Measurements from ENCODE around the gene EPHA6.

DNA sequence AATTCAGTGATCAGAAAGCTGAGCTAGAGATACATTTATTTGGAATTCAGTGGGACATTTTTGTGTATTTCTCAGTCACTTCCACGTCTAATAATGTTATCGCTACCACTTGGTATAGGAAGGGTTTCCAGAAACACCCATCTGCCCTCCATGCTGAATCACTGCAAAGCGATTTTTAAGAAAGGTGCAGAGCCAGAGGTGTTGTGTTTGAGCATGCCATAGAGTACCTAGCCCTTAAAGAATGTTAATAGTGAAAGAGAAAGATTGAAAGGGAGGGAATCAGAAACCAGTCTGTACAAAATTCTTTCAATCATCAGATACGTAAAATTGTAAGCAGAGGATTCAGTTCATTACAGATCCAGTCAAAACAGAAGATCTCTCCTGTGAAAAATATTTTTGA lies 870.1 kb downstream of the EPHA6 start:
- no peak for TF ChIP-seq POLR2AphosphoS5 (IDR thresholded peaks at IDR 0.05)
- TF ChIP-seq, protein P1, sequence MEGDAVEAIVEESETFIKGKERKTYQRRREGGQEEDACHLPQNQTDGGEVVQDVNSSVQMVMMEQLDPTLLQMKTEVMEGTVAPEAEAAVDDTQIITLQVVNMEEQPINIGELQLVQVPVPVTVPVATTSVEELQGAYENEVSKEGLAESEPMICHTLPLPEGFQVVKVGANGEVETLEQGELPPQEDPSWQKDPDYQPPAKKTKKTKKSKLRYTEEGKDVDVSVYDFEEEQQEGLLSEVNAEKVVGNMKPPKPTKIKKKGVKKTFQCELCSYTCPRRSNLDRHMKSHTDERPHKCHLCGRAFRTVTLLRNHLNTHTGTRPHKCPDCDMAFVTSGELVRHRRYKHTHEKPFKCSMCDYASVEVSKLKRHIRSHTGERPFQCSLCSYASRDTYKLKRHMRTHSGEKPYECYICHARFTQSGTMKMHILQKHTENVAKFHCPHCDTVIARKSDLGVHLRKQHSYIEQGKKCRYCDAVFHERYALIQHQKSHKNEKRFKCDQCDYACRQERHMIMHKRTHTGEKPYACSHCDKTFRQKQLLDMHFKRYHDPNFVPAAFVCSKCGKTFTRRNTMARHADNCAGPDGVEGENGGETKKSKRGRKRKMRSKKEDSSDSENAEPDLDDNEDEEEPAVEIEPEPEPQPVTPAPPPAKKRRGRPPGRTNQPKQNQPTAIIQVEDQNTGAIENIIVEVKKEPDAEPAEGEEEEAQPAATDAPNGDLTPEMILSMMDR (IDR thresholded peaks at IDR 0.05): no peak
